NCI-H510A (cell line): Measurements from ENCODE around the gene ZNF230.
A peak's percentile ranks its signal among the peaks of the same experiment; 100 is the strongest.

Source experiments
- DNase-seq: peaks from one replicate; lab custom pipeline; 2025; lab: John Stamatoyannopoulos, UW

The ZNF230 gene

GRCh38 chr19:44042147-44042546, 39.4 kb downstream of the ZNF230 start:
- DNase-seq: no peak

GRCh38 chr19:44050740-44051649, 48.2 kb downstream of the ZNF230 start:
- DNase-seq: peak; percentile 64

GRCh38 chr19:44051650-44052402, 49.1 kb downstream of the ZNF230 start, which contains the start of gene ZNF223:
Gene ZNF223, plus strand, starts transcription at chr19:44052036. Its CDS starts 3,141 bp downstream, at chr19:44055177.
- peak; percentile 93 for DNase-seq

GRCh38 chr19:44055870-44056269, 53.1 kb downstream of the ZNF230 start:
- DNase-seq: no peak

DNA sequence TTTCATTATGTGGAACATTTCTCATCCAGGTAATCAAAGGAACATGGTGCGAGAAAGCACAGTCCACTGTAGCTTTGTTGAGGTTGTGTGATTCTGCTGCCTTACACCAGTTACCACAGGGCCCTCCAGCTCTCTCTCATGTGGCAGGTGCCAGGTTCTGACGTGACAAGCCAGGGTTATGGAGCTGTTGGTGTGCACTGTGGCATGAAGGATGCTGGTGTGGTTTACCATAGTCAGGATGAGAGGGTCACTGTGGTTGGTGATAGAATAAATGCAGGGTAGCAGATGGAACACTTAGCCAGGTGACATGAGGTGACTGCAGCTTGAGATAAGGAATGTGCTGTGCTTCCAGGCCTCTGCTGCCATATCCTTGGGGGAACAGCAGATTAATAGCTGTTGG, 56.5 kb downstream of the ZNF230 start:
- DNase-seq: no peak

DNA sequence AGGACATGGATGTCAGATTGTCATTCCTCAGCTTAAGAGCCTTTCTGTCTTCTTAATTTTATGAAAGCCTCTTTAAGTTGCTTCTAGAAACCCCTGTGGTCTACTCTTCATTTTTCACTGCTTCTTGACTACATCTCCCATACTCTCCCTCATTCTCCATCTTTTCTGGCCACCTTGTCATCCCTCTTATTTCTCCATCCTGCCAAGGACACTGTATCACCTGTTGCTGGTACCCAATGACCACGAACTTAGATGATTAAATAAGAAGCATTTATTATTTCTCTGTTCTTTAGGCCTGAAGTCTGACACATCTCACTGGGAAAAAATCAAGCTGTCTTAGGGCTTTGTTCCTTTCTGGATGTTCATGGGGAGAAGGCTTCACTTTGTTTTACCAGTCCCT, 58.3 kb downstream of the ZNF230 start:
- no peak for DNase-seq
